Calu3 (cell line): ENCODE measurements around the gene KHDRBS1. TPM values are rescaled to one million over a fixed set of nuclear protein-coding genes. Genes with fewer than 3 reads are reported as not detected.
"Not testable (repeated sequence)": the region's sequence is repeated elsewhere in the genome, so short reads cannot be mapped to it uniquely, and the experiment has no call there.

ENCODE experiments used
- BruUV-seq: library from RNA; stranded (reverse); fragments of 400-500 nt; replicated peaks from 2 replicates; lab custom pipeline; 2021; lab: Mats Ljungman, UMichigan
- CTCF ChIA-PET: fragments of 300-600 bp; sonication (Branson Sonifier 250); formaldehyde crosslinking; loops from one replicate; lab custom pipeline; 2022; ENCODE audit warnings: antibody characterized with exemption; lab: Charles Lee
- DNase-seq: peaks from one replicate; pipeline ENCODE4 v3.0.0; 2022
- H3K27ac Mint-ChIP-seq: one replicate; pipeline ENCODE4 v1.8.0; 2022; ENCODE audit warnings: mixed read lengths; ENCODE audit not compliant: unreplicated experiment
- H3K27me3 Mint-ChIP-seq: one replicate; pipeline ENCODE4 v1.8.0; 2022; ENCODE audit warnings: mixed read lengths; ENCODE audit not compliant: unreplicated experiment
- H3K36me3 Mint-ChIP-seq: one replicate; pipeline ENCODE4 v1.8.0; 2022; ENCODE audit warnings: mild to moderate bottlenecking, moderate library complexity, mixed read lengths; ENCODE audit not compliant: insufficient read depth, unreplicated experiment
- H3K4me1 Mint-ChIP-seq: one replicate; pipeline ENCODE4 v1.8.0; 2022; ENCODE audit warnings: mild to moderate bottlenecking, low read depth, mixed read lengths; ENCODE audit not compliant: unreplicated experiment
- H3K4me3 Mint-ChIP-seq: one replicate; pipeline ENCODE4 v1.8.0; 2022; ENCODE audit warnings: mild to moderate bottlenecking, low read depth, moderate library complexity, mixed read lengths; ENCODE audit not compliant: unreplicated experiment
- H3K9me3 Mint-ChIP-seq: one replicate; pipeline ENCODE4 v1.8.0; 2022; ENCODE audit warnings: low read depth, mixed read lengths; ENCODE audit not compliant: unreplicated experiment
- intact Hi-C: fragments of 100-400 bp; cut with micrococcal nuclease; formaldehyde crosslinking; loops from one replicate; pipeline ENCODE4 v1.10.0; 2022; ENCODE audit not compliant: unreplicated experiment
- total RNA-seq: library from RNA; stranded (reverse); gene quantifications from 2 replicates; pipeline ENCODE4 v1.2.3, GENCODE V29; 2022
- TF ChIP-seq, protein P1 (sequence below): fragments of 200-600 bp; IDR thresholded peaks from one replicate; pipeline ENCODE4 v1.8.0; 2022; ENCODE audit warnings: antibody characterized with exemption; ENCODE audit not compliant: unreplicated experiment

KHDRBS1 gene
- total RNA-seq, 1 experiment from 2014 or later, result 158 TPM

GRCh38 chr1:32014199-32014947, 705 bp downstream of the KHDRBS1 start:
- BruUV-seq, result no TSS peak
- Mint-ChIP-seq H3K4me3 (peak overlapping the region; percentile 98), H3K9me3 (no peaks in the 10 kb centered on the region), H3K4me1 (peaks cover 26% of the 10 kb centered on the region), H3K36me3 (peaks cover 56% of the 10 kb centered on the region), H3K27me3 (no peaks in the 10 kb centered on the region), H3K27ac (peak overlapping the region; percentile 87)
- intact Hi-C loops, result loop anchor here (10.0 kb wide), 1 partner anchor 90 kb away; no protein-coding TSS in a partner anchor
- TF ChIP-seq, protein P1, sequence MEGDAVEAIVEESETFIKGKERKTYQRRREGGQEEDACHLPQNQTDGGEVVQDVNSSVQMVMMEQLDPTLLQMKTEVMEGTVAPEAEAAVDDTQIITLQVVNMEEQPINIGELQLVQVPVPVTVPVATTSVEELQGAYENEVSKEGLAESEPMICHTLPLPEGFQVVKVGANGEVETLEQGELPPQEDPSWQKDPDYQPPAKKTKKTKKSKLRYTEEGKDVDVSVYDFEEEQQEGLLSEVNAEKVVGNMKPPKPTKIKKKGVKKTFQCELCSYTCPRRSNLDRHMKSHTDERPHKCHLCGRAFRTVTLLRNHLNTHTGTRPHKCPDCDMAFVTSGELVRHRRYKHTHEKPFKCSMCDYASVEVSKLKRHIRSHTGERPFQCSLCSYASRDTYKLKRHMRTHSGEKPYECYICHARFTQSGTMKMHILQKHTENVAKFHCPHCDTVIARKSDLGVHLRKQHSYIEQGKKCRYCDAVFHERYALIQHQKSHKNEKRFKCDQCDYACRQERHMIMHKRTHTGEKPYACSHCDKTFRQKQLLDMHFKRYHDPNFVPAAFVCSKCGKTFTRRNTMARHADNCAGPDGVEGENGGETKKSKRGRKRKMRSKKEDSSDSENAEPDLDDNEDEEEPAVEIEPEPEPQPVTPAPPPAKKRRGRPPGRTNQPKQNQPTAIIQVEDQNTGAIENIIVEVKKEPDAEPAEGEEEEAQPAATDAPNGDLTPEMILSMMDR, result no peak
- peak; percentile 39 for DNase-seq
- CTCF ChIA-PET, result interaction anchor here (0.9 kb wide), 1 partner anchor 225 kb away, joined by 9 read pairs; no protein-coding TSS in a partner anchor

DNA sequence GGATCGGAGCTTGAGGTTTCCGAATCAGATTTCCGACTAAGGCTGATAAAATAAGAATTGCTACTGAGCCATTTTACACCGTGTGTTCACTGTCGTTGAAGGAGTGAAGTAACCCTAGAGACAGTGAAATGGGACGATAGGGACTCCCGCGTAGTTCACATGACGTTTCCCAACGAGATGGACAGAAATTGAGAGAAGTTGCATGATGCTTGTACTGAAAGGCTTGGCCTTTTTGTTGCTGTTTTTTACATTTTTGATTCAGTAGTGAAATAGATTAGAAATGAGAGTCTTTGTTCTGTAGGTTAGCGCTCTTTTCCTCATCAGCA, 1.2 kb downstream of the KHDRBS1 start:
- H3K27me3 Mint-ChIP-seq, result no peaks in the 10 kb centered on the region
- intact Hi-C loops, result loop anchor here (5.0 to 10.0 kb wide), 2 partner anchors 47 to 90 kb away; no protein-coding TSS in a partner anchor
- H3K4me1 Mint-ChIP-seq, result peaks cover 29% of the 10 kb centered on the region
- H3K27ac Mint-ChIP-seq, result peak overlapping the region; percentile 87
- TF ChIP-seq, protein P1, result no peak
- peaks cover 60% of the 10 kb centered on the region for H3K36me3 Mint-ChIP-seq
- no peak for DNase-seq
- no peaks in the 10 kb centered on the region for H3K9me3 Mint-ChIP-seq
- CTCF ChIA-PET, result interaction anchor here (0.9 kb wide), 1 partner anchor 226 kb away, joined by 9 read pairs; no protein-coding TSS in a partner anchor
- BruUV-seq, result TSS peak; percentile 38
- H3K4me3 Mint-ChIP-seq, result peak overlapping the region; percentile 98

GRCh38 chr1:32020339-32020738, 6.7 kb downstream of the KHDRBS1 start:
- no TSS peak for BruUV-seq
- no peak for DNase-seq
- TF ChIP-seq, protein P1, result no peak
- CTCF ChIA-PET, result interaction anchor here (0.6 to 1.3 kb wide), 5 partner anchors 11 to 895 kb away, joined by 3 to 4 read pairs (median 3); no protein-coding TSS in a partner anchor
- Mint-ChIP-seq H3K27ac (peak overlapping the region; percentile 68), H3K27me3 (no peaks in the 10 kb centered on the region), H3K4me3 (peak overlapping the region; percentile 28), H3K9me3 (no peaks in the 10 kb centered on the region), H3K4me1 (peaks cover 45% of the 10 kb centered on the region), H3K36me3 (peaks cover 68% of the 10 kb centered on the region)
- intact Hi-C loops, result no loop called here

DNA sequence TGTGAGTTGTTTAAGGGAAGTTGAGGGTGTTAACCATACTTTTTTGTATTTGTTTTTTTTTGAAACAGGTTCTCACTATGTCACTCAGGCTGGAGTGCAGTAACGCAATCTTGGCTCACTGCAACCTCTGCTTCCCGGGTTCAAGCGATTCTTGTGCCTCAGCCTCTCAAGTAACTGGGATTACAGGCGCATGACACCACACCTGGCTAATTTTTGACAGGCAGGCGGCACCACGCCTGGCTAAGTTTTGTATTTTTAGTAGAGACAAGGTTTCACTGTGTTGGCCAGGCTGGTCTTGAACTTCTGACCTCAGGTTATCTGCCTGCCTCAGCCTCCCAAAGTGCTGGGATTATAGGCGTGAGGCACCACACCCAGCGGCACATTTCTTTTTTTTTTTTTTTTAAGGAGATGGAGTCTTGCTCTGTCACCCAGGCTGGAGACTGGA, 7.9 kb downstream of the KHDRBS1 start:
- DNase-seq, H3K27me3 Mint-ChIP-seq, H3K9me3 Mint-ChIP-seq, BruUV-seq, H3K4me3 Mint-ChIP-seq, CTCF ChIA-PET, H3K27ac Mint-ChIP-seq, intact Hi-C loops: not testable (repeated sequence)
- H3K36me3 Mint-ChIP-seq, result peaks cover 56% of the 10 kb centered on the region
- H3K4me1 Mint-ChIP-seq, result peaks cover 38% of the 10 kb centered on the region
